Measurements from ENCODE around the gene UBE2D2.
A peak's percentile ranks its signal among the peaks of the same experiment; 100 is the strongest.

UBE2D2 gene

DNA sequence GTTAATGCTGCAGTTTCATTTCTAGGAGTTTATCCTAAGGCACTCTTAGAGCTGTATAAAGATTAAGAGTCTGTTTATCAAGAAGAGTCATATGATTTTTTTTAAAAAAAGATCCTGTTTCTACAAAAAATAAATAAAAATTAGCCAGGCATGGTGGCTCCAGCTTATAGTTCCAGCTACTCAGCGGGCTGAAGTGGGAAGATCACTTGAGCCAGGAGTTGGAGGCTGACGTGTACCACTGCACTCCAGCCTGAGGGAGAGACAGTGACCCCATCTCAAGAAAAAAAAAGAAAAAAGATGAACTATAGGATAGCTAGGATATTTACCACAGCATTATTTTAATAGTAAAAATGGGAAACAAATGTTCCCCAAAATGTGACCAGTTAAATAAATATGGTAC is 3.3 kb upstream of the UBE2D2 start:
- H3K4me3 ChIP-seq (replicated peaks; ENCODE audit: insufficient read depth, low read length), result no peak overlapping the region
- H3K27me3 ChIP-seq (ENCODE audit: insufficient read depth, poor library complexity, severe bottlenecking), result no peaks in the 10 kb centered on the region
- TF ChIP-seq, protein P1, sequence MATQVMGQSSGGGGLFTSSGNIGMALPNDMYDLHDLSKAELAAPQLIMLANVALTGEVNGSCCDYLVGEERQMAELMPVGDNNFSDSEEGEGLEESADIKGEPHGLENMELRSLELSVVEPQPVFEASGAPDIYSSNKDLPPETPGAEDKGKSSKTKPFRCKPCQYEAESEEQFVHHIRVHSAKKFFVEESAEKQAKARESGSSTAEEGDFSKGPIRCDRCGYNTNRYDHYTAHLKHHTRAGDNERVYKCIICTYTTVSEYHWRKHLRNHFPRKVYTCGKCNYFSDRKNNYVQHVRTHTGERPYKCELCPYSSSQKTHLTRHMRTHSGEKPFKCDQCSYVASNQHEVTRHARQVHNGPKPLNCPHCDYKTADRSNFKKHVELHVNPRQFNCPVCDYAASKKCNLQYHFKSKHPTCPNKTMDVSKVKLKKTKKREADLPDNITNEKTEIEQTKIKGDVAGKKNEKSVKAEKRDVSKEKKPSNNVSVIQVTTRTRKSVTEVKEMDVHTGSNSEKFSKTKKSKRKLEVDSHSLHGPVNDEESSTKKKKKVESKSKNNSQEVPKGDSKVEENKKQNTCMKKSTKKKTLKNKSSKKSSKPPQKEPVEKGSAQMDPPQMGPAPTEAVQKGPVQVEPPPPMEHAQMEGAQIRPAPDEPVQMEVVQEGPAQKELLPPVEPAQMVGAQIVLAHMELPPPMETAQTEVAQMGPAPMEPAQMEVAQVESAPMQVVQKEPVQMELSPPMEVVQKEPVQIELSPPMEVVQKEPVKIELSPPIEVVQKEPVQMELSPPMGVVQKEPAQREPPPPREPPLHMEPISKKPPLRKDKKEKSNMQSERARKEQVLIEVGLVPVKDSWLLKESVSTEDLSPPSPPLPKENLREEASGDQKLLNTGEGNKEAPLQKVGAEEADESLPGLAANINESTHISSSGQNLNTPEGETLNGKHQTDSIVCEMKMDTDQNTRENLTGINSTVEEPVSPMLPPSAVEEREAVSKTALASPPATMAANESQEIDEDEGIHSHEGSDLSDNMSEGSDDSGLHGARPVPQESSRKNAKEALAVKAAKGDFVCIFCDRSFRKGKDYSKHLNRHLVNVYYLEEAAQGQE (IDR thresholded peaks at IDR 0.05; ENCODE audit: insufficient replicate concordance, low read depth), result no peak
- TF ChIP-seq POLR2AphosphoS5 (IDR thresholded peaks at IDR 0.05; ENCODE audit: low read depth), result no peak
- no peak for TF ChIP-seq GABPA (IDR thresholded peaks at IDR 0.05; ENCODE audit: low read depth)
- no peak for TF ChIP-seq SPI1 (IDR thresholded peaks at IDR 0.05; ENCODE audit: borderline replicate concordance, low read depth)
- TF ChIP-seq, protein P2, sequence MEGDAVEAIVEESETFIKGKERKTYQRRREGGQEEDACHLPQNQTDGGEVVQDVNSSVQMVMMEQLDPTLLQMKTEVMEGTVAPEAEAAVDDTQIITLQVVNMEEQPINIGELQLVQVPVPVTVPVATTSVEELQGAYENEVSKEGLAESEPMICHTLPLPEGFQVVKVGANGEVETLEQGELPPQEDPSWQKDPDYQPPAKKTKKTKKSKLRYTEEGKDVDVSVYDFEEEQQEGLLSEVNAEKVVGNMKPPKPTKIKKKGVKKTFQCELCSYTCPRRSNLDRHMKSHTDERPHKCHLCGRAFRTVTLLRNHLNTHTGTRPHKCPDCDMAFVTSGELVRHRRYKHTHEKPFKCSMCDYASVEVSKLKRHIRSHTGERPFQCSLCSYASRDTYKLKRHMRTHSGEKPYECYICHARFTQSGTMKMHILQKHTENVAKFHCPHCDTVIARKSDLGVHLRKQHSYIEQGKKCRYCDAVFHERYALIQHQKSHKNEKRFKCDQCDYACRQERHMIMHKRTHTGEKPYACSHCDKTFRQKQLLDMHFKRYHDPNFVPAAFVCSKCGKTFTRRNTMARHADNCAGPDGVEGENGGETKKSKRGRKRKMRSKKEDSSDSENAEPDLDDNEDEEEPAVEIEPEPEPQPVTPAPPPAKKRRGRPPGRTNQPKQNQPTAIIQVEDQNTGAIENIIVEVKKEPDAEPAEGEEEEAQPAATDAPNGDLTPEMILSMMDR (IDR thresholded peaks at IDR 0.05; ENCODE audit: insufficient read depth, low read length), result no peak
- no peak for DNase-seq (ENCODE audit: low read depth in 1 of 2, low spot score in 1 of 2)
- H3K27ac ChIP-seq (replicated peaks), result no peak overlapping the region

DNA sequence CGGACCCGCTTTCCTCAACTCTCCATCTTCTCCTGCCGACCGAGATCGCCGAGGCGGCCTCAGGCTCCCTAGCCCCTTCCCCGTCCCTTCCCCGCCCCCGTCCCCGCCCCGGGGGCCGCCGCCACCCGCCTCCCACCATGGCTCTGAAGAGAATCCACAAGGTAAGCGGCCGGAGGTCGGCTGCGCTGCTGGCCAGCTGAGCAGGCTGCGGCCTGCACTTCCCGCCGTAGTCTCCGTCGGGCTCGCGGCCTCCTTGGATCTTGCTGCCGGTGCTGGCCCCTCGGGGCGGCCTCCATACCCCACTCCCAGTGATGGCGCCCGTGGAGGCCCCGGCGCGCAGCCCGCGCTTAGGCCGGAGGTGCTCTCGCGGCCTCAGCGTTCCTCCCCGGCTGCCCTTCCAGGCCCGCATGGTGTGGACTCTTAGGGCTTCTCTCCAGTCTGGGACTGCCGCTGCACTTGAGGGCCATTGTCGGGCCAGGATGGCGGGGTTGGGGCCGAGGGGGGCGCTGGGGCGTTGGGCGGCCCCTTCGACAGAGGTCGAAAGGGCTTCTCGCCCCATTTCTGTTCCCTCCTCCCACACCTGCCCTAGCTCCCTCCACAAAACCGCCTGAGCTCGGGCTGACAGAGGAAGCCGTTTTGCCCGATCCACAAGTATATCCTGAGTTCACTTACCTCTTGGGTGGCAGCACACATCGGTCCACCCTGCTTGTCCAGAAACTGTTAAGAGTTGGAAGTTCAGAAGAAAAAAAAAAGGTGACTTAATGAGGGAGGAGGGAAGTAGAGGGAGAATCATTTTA is 714 bp downstream of the UBE2D2 start:
- peak in 1 of 2 experiments; percentile 20 for DNase-seq (ENCODE audit: low read depth in 1 of 2, low spot score in 1 of 2)
- H3K27me3 ChIP-seq (ENCODE audit: insufficient read depth, poor library complexity, severe bottlenecking), result no peaks in the 10 kb centered on the region
- H3K4me3 ChIP-seq (replicated peaks; ENCODE audit: insufficient read depth, low read length), result peak overlapping the region; percentile 72
- H3K27ac ChIP-seq (replicated peaks), result peak overlapping the region; percentile 86
- TF ChIP-seq, protein P2 (IDR thresholded peaks at IDR 0.05; ENCODE audit: insufficient read depth, low read length), result no peak
- TF ChIP-seq, protein P1 (IDR thresholded peaks at IDR 0.05; ENCODE audit: insufficient replicate concordance, low read depth), result no peak
- TF ChIP-seq POLR2AphosphoS5 (IDR thresholded peaks at IDR 0.05; ENCODE audit: low read depth), result no peak
- TF ChIP-seq SPI1 (IDR thresholded peaks at IDR 0.05; ENCODE audit: borderline replicate concordance, low read depth), result no peak; the same call in 1 of the 2 replicates
- no peak for TF ChIP-seq GABPA (IDR thresholded peaks at IDR 0.05; ENCODE audit: low read depth)

DNA sequence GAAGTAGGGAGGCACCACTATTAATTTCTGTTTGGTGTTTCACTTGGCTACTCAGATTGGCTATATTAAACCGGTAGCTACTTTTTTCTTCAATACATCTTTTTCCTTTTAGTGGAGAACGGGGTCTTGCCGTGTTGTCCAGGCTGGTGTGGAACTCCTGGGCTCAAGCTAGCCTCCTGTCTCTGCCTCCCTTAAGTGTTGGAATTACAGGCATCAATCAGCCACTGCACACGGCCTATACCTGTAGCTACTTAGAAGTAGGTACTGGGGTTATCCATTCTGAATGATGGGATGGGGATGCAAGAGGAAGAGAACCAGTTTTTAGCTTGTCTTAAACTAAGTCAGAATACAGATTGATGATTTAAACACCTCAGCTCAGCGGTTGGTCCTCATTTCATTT is 1.7 kb downstream of the UBE2D2 start:
- Histone ChIP-seq H3K4me3 (replicated peaks; ENCODE audit: insufficient read depth, low read length) (peak overlapping the region; percentile 72), H3K27me3 (ENCODE audit: insufficient read depth, poor library complexity, severe bottlenecking) (no peaks in the 10 kb centered on the region), H3K27ac (replicated peaks) (peak overlapping the region; percentile 86)
- DNase-seq (ENCODE audit: low read depth in 1 of 2, low spot score in 1 of 2), result no peak
- TF ChIP-seq, protein P1 (IDR thresholded peaks at IDR 0.05; ENCODE audit: insufficient replicate concordance, low read depth), result no peak
- TF ChIP-seq POLR2AphosphoS5 (IDR thresholded peaks at IDR 0.05; ENCODE audit: low read depth), result no peak
- TF ChIP-seq, protein P2 (IDR thresholded peaks at IDR 0.05; ENCODE audit: insufficient read depth, low read length), result no peak

Data from HL-60 (cell line).